ENCODE measurements around the gene C1QC. TPM values are rescaled to one million over a fixed set of nuclear protein-coding genes. Genes with fewer than 3 reads are reported as not detected.

C1QC gene
- total RNA-seq, 3 donors from 2014 or later, result 44.3 to 200 (median 189) TPM

DNA sequence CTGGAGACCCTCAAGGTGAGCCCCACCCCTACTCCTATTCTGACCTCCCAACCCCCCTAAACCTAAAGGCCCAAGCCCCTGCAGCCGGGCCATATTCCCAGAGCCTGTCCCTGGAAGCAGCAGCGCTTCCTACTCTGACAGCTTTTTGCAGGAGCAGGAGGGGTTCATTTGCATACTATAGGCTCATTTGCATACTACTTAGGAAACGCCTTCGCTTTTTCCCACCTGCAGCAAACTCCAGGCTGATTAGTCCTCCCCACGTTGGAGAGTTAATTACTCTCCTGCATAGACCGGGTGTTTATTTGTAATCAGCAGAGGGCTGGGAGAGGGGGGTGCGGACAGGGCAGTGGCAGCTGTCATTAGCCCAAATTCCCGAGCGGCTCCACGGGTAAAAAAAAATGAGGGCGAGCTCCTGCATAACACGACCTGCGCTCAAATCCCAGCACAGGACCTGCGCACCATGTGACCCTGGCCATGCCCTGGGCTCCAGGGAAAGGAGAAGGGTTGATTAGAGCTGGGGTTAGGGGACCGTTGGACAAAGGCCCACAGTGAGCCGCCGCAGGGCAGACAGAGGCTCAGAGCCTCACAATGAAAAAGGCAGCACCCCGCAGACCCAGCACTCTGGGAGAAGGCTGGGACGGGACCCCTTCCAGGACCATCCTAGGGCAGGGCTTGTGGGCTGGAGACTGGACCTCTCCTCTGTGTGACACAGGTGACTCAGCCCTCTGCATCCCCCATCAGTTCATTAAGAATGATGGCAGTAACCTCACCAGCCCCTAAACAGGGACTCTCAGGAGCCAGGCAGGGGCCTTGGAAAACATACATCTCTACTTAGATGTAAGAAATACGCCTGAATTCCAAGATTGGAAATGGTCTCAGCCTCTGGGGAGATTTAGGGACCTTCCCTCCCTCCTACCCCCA, 16.9 kb upstream of the C1QC start:
- no peaks in the 10 kb centered on the region for H3K4me1 ChIP-seq (ENCODE audit: low read depth)
- intact Hi-C loops (cut with DNase I, micrococcal nuclease), result no loop called here
- DNase-seq, result no peak
- H3K4me3 ChIP-seq, result no peak overlapping the region
- peak; percentile 40 for ATAC-seq
- no peaks in the 10 kb centered on the region for H3K36me3 ChIP-seq (ENCODE audit: low read depth)
- TF ChIP-seq, protein P1, sequence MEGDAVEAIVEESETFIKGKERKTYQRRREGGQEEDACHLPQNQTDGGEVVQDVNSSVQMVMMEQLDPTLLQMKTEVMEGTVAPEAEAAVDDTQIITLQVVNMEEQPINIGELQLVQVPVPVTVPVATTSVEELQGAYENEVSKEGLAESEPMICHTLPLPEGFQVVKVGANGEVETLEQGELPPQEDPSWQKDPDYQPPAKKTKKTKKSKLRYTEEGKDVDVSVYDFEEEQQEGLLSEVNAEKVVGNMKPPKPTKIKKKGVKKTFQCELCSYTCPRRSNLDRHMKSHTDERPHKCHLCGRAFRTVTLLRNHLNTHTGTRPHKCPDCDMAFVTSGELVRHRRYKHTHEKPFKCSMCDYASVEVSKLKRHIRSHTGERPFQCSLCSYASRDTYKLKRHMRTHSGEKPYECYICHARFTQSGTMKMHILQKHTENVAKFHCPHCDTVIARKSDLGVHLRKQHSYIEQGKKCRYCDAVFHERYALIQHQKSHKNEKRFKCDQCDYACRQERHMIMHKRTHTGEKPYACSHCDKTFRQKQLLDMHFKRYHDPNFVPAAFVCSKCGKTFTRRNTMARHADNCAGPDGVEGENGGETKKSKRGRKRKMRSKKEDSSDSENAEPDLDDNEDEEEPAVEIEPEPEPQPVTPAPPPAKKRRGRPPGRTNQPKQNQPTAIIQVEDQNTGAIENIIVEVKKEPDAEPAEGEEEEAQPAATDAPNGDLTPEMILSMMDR (IDR thresholded peaks at IDR 0.05), result no peak
- H3K9me3 ChIP-seq, result no peaks in the 10 kb centered on the region

DNA sequence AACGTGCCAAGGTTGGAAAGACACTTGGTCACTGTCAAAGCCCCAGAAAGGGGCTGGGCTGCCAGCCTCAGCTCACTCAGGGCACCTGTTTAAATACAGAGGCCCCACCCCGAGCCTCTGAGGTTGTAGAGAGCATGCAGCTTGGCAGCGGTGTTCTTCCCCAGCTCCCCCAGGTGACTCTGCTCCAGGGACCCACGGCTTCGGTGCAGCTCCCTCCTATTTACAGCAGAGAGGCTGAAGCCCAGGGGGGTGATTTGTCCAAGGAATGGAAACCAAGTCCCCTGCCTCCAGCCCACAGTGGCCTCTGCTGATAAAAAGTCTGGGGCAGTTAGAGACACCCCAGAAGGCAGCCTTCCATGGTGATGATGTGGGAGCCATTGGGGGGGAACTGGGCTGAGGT, 16.1 kb upstream of the C1QC start:
- Histone ChIP-seq H3K36me3 (ENCODE audit: low read depth) (no peaks in the 10 kb centered on the region), H3K4me3 (no peak overlapping the region), H3K9me3 (no peaks in the 10 kb centered on the region), H3K4me1 (ENCODE audit: low read depth) (no peaks in the 10 kb centered on the region)
- TF ChIP-seq, protein P1 (IDR thresholded peaks at IDR 0.05), result no peak
- intact Hi-C loops (cut with DNase I, micrococcal nuclease), result no loop called here
- DNase-seq (no peak), ATAC-seq (no peak)

DNA sequence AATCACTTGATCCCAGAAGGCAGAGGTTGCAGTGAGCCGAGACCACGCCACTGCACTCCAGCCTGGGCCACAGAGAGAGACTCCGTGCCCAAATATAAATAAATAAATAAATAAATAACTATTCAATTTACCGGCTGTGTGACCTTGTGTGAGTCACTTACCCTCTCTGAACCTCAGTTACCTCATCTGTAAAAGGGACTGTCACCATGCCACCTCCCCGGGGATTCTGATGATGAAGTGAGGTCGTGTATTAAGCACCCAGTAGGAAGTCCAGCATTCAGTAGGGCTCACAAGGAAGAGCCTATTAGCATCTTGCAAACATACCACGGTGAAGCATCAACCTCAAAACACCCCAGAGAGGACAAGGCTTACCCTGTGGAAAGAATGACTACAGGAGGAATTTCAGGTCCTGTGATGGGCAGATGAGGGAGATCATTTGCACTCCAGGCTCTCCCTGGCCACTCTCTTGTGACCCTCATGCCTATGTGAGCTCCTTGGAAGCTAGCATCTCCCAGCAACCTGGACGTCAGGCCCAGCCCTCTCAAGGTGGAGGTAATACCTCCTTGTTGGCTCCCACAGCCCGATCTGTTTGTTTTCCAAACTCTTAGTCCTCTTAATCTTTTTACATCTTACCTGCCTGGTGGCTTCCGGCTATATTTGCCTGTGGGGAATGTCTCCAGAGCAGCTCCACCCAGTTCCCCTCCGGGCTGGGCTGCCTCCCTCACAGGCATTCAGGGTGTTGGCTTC, 14.6 kb upstream of the C1QC start:
- Histone ChIP-seq H3K4me1 (ENCODE audit: low read depth) (no peaks in the 10 kb centered on the region), H3K36me3 (ENCODE audit: low read depth) (no peaks in the 10 kb centered on the region), H3K4me3 (no peak overlapping the region), H3K9me3 (no peaks in the 10 kb centered on the region)
- TF ChIP-seq, protein P1 (IDR thresholded peaks at IDR 0.05), result no peak
- no peak for DNase-seq
- no peak for ATAC-seq
- intact Hi-C loops (cut with DNase I, micrococcal nuclease), result no loop called here

DNA sequence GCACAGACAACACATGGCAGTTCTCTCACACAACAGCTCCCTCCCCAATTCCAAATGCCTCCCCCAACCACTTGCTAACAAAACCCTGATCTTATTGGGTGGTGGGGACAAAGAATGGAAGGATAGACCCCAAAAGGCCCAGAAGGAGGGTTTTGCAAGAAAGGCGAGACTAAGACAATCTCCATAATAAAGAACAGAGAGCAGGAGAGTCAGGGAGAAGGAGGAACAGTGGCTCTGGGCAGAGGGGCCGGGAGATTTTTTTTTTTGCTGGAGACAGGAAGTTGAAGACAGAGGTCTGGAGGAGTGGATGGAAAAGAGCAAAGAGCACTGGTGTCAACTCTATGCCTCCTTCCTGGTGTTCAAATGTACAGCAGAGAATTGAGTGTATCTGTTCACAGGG, 13.5 kb upstream of the C1QC start:
- H3K36me3 ChIP-seq (ENCODE audit: low read depth), result no peaks in the 10 kb centered on the region
- ATAC-seq (no peak), DNase-seq (no peak)
- H3K9me3 ChIP-seq, result no peaks in the 10 kb centered on the region
- TF ChIP-seq, protein P1 (IDR thresholded peaks at IDR 0.05), result no peak
- no peaks in the 10 kb centered on the region for H3K4me1 ChIP-seq (ENCODE audit: low read depth)
- H3K4me3 ChIP-seq, result no peak overlapping the region
- intact Hi-C loops (cut with DNase I, micrococcal nuclease), result no loop called here

DNA sequence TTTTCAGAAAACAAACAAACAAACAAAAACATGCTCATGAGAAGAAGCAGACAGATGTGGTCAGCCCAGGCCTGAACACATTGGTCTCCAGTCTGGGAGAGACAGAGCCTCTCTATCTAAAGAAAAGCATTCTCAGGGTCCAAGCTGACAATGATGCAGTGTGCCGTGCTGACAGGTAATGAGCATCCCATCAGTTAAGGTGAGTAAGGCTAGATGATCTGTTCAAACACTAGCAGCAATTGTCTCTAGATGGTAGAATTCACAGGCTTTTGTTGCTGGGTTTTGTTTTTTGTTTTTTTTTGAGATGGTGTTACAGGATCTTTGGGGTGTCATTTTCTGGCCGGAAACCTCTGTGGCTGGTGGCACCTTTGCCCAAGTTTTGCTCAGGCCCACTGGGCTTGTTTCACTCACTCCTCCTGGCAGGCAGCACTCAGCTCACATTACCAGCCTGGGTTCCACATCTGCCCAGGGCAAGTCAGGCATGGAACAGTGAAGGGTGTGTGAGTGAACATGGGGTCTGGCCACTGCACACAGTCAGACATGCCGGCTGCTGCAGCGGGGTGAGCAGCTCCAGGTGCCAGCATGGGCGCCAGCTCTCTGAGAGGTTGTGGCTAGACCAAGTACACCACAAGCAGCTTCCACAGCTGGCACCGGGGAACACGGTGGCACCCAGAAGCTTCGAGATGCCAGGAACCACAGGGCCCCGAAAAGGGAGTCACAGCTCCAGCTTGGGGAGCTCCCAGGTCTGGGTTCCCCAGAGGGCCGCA, 9.6 kb upstream of the C1QC start:
- Histone ChIP-seq H3K9me3 (no peaks in the 10 kb centered on the region), H3K4me3 (no peak overlapping the region), H3K36me3 (ENCODE audit: low read depth) (no peaks in the 10 kb centered on the region), H3K4me1 (ENCODE audit: low read depth) (no peaks in the 10 kb centered on the region)
- intact Hi-C loops (cut with DNase I, micrococcal nuclease), result no loop called here
- no peak for DNase-seq
- ATAC-seq, result no peak
- TF ChIP-seq, protein P1 (IDR thresholded peaks at IDR 0.05), result no peak
